ENCODE measurements around the gene CCDC149.

Gene CCDC149

DNA sequence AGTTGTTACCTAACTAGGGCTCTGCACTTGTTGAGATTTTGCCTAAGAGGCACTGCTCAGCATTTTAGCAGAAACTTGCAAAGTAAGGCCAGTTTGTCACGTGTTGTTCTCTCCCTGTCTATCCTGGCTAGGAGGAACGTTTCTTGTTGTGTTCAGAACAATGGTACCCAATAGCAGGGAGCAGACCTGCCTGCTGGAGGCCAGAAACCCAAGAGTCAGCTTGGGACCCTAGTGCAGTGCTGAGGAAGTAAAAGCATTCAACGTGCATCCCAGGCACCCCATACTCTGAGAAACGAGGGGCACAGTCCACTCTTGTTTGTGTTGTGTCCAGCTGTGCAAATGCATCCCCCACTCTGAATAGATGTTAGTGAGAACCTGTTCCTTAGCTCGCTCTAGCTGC lies 75.1 kb downstream of the CCDC149 start:
- no peak for FAIRE-seq

DNA sequence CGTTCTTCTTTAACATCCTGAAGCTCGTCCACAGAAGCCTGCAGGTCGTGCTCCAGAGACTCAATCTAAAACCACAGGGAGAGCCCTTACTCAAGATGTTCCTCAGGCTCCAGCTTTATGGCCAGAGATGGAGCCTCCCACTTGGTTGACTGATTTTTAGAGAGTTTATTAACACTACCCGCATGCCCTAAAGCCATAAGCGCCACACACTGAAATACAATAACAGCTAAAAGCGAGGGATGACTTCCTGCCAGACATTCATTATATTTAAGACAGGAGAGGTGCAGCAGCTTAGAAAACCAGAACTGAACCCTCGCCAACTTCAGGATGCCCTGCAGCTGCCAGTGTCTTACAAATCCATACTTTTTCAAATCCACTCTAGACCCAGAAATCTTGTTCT lies 75.5 kb downstream of the CCDC149 start:
- FAIRE-seq: no peak

DNA sequence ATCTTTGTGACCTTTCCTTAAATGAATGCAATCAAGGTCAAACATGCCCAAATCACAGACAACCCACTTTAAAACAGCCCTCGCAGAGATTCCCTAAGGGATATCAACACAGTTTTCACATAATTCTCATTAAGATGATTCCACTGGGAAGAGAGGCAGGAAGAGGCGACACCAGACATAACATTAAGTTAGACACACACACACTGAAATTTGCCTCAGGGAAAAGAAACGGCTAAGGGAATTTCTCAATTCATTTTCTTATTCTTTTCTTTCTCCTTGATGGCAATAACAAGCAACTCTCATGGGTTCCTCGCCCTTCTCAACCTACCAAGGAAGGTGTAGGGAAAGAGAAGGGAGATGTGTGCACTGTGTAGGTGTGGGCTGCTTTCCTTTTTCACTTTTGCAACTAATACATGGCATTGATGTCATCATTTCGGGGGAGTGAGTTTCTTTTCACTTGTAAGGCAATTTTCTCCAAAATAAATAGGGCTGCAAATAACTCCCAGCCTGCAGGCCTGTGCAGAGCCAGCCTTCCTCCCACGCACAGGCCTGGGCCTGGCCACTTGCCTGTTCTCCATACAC lies 76.1 kb downstream of the CCDC149 start:
- no peak for FAIRE-seq

DNA sequence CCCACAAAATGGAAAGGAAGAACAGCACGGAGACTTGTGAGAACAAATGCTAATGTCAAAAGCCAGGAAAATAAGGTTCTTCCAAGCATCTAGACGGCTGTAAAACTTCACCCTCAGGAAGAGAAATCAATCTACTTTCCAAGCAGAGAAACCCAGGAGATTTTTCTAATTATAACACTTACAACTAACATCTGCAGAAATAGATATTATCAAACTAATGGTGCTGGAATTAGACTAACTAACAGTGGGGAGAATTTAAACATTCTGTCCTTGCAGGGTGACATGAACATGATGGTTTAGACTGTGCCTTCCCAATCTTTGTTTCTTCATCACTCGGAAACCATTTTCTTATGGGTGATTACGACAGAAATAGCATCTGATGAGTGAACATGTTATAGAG lies 77.1 kb downstream of the CCDC149 start:
- FAIRE-seq: no peak

DNA sequence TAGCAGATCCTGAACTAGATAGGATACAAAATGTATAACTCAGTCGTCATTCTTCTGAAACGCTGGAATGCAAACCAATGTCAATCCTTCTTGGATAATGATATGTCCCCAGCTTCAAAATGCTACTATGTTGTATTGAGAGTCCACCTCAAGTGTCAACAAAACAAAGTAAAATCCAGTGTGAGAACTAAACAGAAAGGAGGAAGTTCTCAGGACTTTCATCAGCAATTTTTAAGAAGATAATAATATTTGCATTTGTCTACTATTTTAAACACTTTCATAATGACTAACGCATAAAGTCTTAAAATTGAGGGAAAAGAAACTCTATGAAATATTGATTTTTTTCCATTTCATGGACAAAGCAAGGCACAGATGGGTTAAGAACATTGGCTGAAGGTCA lies 81.2 kb downstream of the CCDC149 start:
- FAIRE-seq: no peak

DNA sequence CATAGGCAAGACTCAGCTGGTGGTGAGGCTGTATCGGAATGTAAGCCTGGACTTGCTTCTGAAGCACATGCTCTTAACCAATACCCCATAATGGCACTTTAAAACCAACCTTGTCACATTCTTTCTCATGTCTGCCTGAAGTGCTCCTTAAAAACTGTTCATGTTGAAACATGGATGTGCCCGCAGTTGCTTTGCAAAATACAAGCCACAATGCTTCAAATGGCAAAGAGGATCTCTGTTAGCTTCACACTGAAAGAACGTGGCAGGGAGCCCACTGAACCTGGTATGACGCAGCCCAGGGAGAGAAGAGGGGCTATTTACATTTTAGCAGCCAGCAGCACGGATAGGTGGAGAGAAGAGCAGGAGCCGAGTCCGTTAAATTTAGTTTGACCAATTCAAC lies 88.1 kb downstream of the CCDC149 start:
- FAIRE-seq: no peak

DNA sequence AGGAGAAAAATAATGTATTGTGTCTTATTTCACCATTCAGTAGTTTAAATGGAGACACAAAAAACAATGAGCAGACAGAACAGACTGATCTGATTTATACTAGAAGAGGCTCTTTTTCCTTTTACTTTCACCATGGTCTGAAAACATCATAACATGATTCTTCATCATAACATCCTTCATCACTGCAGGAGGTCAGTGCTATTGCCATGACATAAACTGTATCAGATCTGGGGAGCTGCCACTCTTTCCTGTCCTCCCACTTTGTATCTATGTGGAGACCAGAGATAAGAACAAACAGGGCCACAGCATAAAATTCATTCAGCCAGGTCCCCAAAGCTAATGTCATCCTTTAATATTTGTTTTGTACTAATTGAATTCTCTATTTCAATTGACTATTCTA lies 92.3 kb downstream of the CCDC149 start:
- FAIRE-seq: no peak

DNA sequence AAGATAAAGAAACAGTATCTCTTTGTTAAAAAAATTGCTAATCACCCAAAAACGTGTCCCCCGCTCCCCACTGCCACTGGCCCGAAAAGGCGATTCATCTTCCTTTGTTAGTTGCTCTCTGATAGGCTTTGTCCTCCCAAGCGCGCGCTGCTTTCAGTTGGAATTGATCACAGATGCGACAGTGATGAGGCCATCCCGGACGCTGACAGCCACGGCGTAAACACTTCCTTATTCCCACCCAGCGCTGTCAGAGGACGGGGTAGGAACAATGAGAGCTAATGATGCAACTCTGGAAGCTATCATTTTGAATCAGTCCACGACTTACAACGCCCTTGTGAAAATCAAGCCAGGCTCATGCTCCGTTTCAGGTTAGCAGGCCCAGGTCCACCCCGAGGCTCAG lies 96.0 kb downstream of the CCDC149 start:
- no peak for FAIRE-seq

DNA sequence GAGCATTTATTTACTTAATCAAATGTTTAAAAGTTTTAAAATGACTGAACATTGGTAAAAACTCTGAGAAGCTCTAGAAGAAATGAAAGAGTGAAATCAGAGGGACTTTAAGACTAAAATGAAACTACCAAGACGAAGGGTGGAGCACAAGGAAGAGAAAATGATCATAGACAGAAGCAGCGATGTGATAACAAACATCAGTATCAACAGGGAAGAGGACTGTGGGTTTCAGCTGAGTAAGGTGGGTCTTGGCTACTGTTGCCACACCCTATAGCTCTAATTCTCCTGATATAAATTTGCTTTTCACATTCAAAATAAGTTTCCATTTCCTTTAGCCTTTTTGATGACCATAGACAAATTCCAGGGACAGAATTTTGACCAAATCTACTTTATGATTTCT lies 99.1 kb downstream of the CCDC149 start:
- FAIRE-seq: no peak

DNA sequence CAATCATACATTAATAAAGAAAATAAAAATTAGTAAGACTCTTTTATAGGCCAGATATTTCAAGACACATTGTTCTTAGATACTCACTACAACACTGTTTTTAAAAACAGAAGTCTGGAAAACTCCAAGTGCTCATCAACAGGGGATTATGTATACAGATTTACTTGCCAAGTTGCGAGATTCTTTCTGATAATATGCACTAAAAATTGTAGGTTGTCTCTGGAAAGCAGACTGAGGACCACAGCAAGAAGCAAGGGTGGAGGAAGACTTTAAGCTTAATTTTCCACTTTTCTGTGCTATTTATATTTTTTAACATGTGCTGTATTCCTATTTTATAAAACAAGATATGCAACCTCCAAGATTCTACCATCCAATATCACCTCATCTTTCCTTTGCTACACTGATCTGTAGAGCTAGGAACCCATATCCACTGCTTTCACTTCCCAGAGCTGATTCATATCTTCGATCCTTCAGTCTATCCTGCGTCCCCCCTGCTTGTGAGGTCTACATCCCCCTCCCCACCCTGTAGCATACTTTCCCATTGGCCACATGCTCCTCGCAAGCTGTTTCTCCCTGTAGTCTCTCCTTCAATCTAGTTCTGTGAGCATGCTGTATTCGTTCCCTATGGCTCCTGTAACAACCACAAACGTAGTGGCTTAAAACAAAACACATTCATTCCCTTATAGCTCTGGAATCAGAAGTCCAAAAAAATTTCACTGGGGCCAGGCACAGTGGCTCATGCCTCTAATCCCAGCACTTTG lies 101.8 kb downstream of the CCDC149 start:
- no peak for FAIRE-seq

DNA sequence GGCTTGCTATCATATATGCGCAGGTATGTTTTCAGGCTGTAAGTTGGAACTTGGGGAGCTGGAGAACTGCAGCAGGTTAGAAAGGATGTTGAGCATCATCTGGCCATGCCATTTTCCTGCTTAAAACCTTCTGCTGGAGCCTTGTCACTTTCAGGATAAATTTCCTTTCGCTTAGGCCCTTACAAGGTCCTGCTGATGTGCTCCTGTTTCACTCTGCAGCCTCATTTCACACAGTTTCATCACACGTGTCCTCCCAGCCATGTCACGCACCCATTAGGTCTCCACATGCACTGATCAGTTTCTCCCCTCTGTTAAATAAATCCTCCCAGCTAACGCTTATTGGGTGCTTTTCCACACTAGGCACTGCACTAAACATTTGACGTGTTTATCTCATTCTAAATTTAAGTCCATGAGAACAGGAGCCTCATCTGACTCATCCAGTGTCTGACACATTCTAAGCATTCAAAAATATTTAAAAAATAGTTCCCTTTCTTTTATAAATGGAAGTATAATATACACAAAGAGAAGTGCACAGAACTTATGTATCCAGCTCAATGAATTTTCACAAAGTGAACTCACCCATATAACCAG lies 102.9 kb downstream of the CCDC149 start:
- no peak for FAIRE-seq

DNA sequence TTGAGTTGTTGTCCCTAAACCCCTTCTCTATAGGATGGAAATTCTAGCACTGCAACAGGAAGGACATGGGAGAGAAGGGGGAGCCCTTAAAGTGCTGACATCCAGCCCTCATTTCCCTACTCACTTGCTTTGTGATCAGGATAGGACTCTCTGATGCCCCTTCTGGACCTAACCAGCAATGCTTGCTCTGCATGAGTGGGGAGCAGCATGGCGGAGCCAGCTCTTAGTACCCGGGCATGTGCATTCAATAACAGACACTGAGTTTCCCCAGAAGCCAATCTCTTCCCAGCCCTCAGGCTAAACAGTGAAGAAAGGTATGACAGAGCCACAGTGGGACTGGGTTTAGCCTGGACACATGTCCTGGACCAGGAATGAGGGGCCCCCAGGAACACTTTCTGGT lies 103.5 kb downstream of the CCDC149 start:
- no peak for FAIRE-seq

DNA sequence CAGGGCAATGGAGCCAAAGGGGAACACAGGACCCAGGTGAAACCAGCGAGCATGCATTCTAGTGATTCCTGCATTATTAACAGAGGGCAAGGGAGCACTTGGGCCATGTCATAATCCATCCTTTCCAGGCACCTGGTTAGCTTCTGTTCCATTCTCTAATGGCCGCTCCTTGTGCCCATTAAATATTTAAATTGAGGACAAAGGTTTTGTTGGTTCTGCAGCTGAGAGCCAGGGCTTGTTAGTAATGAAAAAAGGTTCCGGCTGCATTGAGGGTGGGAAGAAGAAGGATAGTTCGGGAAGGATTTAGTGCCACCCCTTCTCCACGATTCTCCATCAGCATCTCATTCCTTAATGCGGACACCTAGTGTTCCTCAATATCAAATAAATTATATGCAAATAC lies 103.9 kb downstream of the CCDC149 start:
- no peak for FAIRE-seq

DNA sequence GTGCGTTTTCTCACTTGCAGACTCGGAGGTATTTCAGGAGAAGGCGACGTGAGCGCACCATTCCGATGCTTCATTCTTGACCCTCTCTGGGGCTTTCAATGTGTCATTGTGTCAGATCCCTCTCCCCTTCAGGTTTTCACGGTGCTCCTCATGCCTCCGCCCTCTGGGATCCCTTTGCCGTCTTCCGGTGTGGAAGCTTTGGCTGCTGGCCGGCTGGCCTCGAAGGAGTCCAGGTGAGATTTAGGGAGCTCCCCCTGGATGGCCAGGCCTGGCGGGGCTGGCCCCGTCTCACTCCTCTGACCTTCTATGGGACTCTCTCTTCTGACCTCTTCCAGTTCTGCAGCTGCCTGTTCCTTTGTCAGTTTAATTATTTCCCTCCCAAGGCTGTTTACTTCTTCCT lies 104.6 kb downstream of the CCDC149 start:
- no peak for FAIRE-seq

DNA sequence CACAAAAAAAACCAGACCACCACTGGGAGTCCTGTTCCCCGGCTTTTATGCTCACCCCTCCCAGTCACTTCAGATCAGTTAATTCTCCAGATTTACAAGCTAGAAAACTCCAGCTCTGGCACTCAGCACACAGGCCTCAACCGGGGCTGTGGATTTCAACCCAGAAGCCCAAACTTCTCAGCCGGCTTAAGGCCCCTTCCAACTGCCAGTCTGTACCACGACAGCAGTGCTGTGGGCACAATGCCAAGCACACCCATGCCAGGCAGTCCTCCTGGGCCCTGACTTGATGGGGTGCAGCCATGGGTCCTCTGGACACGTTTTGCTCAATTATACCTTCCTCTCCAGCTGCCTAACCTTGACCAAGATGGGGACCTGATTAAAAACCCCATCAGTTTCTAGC lies 105.2 kb downstream of the CCDC149 start:
- FAIRE-seq: no peak

DNA sequence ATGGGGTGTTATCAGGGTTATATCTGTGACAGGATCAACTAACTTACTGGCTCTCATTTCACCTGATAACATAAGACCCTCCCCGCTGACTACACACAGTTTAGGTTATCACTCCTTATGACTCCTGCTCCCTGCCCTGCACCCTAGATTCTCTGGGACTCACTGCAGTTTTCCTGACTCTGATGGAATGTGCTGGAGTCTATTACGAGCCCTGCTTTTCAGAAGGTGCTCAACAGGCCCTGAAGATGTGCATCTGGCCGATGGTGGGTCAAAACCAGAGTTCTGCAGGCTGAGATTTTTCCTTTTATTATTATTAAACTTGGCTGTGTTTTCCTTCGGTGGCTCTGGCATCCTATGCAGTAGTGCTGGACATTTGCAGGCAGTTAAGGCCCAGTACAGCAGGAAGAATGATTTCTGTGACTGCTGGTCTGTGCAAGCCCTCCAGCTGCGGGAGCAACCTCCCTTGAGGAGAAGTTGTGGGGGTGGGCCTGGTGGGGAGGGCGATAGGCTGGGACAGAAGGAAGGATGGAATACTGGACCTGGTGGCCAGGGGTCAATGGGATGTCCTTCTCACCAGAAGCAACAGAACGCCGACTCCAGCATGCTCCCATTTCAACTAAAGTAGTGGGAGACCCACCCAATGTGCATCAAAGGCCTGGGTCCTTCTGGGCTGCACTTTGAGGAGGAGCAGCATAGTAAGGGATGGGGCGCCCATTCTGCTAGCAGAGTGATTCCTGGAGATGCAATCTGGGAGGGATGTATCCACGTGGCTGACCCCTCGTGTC lies 106.4 kb downstream of the CCDC149 start:
- no peak for FAIRE-seq

DNA sequence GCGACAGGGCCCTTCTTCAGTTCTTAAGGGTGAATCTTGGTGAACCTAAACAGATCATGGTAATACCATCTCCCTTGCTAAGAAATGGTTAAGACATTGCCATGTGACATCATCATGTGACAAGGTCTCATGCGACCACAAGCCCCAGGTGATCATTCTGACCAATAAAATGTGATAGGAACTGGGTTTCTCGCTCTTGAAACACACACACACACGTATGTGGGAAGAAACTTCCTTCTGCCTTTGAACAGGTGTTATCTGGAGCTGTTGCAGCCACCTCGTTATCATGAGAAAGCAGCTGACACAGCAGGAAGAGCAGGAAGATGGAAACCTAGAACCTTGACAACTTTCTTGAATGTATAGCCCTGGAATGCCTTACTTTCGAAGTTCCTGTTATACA lies 107.3 kb downstream of the CCDC149 start:
- FAIRE-seq: no peak

DNA sequence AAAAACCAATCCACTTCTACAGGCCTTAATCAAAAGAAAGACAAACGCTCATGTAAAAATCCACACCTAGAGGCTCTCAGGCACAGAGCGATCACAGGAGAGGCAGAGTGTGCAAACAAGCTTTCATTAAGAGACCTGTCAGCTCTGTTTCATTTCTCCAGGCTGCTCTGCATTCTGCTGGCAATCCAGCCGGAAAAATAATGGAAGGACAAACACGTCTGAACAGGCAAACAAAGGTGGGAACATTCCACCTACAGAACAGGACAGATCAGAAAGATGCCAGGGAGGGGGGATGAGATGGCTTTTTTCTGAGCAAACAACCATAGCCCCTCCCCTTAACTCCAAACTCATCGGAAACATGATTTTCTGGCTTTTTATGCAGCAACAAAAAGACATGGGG lies 107.8 kb downstream of the CCDC149 start:
- no peak for FAIRE-seq

DNA sequence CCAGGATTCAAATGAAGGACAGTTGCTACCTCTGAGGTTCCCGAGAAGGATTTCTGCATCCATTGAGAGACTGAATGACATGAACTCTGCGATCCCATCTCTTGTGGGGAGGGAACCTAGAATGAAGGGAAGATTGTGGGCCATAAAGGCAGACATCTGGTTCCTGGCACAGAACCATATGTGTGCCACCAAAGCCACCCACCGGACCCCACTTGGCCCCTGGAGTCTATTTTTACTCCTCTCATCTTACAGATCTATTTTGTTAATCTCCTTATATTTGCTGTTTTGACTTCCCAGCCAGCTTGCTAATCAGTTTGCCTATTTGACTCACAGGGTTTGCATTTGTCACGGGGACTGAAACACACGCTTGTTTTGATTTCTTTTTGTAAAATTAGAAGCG lies 110.2 kb downstream of the CCDC149 start:
- no peak for FAIRE-seq

DNA sequence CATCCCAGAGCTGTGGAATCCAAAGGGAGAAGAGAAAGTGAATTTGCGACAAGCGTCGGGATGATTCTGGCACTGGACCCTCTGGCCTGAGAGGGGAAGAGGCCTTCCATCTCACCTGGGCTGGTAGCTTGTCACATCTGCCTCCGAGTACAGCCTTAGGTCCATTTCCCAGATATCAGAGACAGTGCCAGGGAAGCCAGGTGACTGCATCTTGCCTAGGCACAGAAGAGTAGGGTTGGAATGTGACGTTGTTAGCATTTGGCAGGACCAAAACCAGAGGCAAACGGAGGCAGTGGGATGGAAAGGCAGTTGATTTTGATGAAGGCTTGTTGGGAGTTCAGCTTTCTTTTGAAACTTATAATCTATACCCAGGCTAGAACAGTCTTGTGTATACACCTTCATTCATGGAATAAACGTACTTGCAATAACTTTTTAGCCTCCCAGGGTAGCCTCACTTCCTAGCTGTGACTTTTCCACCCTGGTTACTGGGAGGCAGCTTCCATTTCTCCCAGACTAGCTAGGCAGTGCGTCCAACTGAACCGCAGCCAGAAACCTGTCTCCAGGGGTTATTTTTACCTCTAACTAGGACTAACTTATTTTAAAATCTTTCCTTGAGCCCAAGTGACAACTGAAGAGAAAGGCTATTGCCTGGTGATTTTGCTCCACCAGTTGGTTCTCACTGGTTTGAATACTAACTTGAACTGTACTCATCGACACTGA lies 111.5 kb downstream of the CCDC149 start:
- no peak for FAIRE-seq

DNA sequence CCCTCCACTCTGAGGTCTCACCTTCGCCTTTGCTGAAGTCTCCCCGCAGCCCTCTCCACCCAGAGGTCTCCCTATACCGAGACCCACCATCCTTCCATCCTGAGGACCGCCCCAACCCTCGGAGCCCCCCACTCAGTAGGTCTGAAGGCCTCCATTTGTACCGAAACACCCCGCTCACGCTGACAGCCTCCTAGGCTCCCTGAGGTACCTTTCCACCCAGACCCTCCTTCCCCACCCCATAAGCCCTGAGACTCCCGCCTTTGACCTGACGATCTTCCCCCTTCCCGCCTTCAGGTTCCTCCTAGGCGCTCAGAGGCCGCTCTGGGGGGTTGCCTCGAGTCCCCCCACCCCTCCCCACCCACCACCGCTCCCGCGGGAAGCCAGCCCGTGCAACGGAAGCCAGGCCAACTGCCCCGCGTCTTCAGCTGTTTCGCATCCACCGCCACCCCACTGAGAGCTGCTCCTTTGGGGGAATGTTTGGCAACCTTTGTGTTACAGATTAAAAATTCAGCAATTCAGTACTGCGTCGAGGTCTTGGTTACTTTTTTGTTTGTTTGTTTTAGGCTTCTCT lies 112.4 kb downstream of the CCDC149 start:
- FAIRE-seq: no peak

DNA sequence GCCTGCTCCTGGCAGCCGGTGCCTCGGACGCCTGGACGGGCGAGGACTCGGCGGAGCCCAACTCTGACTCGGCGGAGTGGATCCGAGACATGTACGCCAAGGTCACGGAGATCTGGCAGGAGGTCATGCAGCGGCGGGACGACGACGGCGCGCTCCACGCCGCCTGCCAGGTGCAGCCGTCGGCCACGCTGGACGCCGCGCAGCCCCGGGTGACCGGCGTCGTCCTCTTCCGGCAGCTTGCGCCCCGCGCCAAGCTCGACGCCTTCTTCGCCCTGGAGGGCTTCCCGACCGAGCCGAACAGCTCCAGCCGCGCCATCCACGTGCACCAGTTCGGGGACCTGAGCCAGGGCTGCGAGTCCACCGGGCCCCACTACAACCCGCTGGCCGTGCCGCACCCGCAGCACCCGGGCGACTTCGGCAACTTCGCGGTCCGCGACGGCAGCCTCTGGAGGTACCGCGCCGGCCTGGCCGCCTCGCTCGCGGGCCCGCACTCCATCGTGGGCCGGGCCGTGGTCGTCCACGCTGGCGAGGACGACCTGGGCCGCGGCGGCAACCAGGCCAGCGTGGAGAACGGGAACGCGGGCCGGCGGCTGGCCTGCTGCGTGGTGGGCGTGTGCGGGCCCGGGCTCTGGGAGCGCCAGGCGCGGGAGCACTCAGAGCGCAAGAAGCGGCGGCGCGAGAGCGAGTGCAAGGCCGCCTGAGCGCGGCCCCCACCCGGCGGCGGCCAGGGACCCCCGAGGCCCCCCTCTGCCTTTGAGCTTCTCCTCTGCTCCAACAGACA lies 113.1 kb downstream of the CCDC149 start:
- FAIRE-seq: no peak

Data from A204.1 (cell line).